ENCODE measurements around the gene LSAMP. TPM values are rescaled to one million over a fixed set of nuclear protein-coding genes. Genes with fewer than 3 reads are reported as not detected.

LSAMP gene
- total RNA-seq, 1 donor from 2014 or later: 5.0 TPM

GRCh38 chr3:115977866-115978265, 467.4 kb downstream of the LSAMP start:
- intact Hi-C loops (cut with DNase I): no loop called here
- ATAC-seq (no peak), DNase-seq (ENCODE audit: missing footprints) (no peak)

- ATAC-seq: no peak
- intact Hi-C loops (cut with DNase I): no loop called here
- DNase-seq (ENCODE audit: missing footprints): no peak
Observed at GRCh38 chr3:115975796-115976195, 469.5 kb downstream of the LSAMP start.

- DNase-seq (ENCODE audit: missing footprints) (no peak), ATAC-seq (no peak)
- intact Hi-C loops (cut with DNase I): no loop called here
Observed at GRCh38 chr3:115975353-115975752, 469.9 kb downstream of the LSAMP start.

GRCh38 chr3:115974940-115975339, 470.3 kb downstream of the LSAMP start:
- intact Hi-C loops (cut with DNase I): no loop called here
- DNase-seq (ENCODE audit: missing footprints) (no peak), ATAC-seq (no peak)

- intact Hi-C loops (cut with DNase I): no loop called here
- DNase-seq (ENCODE audit: missing footprints) (no peak), ATAC-seq (no peak)
Observed at GRCh38 chr3:115968871-115969270, 476.4 kb downstream of the LSAMP start.

- no peak for DNase-seq (ENCODE audit: missing footprints)
- ATAC-seq: peak; percentile 69
- intact Hi-C loops (cut with DNase I): no loop called here
Observed at GRCh38 chr3:115961380-115961779, 483.9 kb downstream of the LSAMP start.

GRCh38 chr3:115960799-115961198, 484.5 kb downstream of the LSAMP start:
- DNase-seq (ENCODE audit: missing footprints) (no peak), ATAC-seq (peak; percentile 34)
- intact Hi-C loops (cut with DNase I): no loop called here

GRCh38 chr3:115958526-115958925, 486.8 kb downstream of the LSAMP start:
- no peak for DNase-seq (ENCODE audit: missing footprints)
- no peak for ATAC-seq
- intact Hi-C loops (cut with DNase I): no loop called here

GRCh38 chr3:115947325-115947724, 498.0 kb downstream of the LSAMP start:
- DNase-seq (ENCODE audit: missing footprints) (no peak), ATAC-seq (no peak)
- intact Hi-C loops (cut with DNase I): no loop called here

- intact Hi-C loops (cut with DNase I): no loop called here
- DNase-seq (ENCODE audit: missing footprints) (no peak), ATAC-seq (no peak)
Observed at GRCh38 chr3:115943579-115943978, 501.7 kb downstream of the LSAMP start.

- intact Hi-C loops (cut with DNase I): no loop called here
- DNase-seq (ENCODE audit: missing footprints): no peak
- ATAC-seq: no peak
Observed at GRCh38 chr3:115937054-115937453, 508.2 kb downstream of the LSAMP start.

- intact Hi-C loops (cut with DNase I): no loop called here
- no peak for DNase-seq (ENCODE audit: missing footprints)
- no peak for ATAC-seq
Observed at GRCh38 chr3:115932807-115933206, 512.5 kb downstream of the LSAMP start.

GRCh38 chr3:115931581-115931980, 513.7 kb downstream of the LSAMP start:
- intact Hi-C loops (cut with DNase I): no loop called here
- DNase-seq (ENCODE audit: missing footprints) (no peak), ATAC-seq (no peak)

GRCh38 chr3:115930922-115931321, 514.4 kb downstream of the LSAMP start:
- ATAC-seq (no peak), DNase-seq (ENCODE audit: missing footprints) (no peak)
- intact Hi-C loops (cut with DNase I): no loop called here

GRCh38 chr3:115930168-115930567, 515.1 kb downstream of the LSAMP start:
- intact Hi-C loops (cut with DNase I): no loop called here
- ATAC-seq (no peak), DNase-seq (ENCODE audit: missing footprints) (no peak)

- ATAC-seq: no peak
- DNase-seq (ENCODE audit: missing footprints): no peak
- intact Hi-C loops (cut with DNase I): no loop called here
Observed at GRCh38 chr3:115928376-115928775, 516.9 kb downstream of the LSAMP start.

GRCh38 chr3:115927197-115927596, 518.1 kb downstream of the LSAMP start:
- intact Hi-C loops (cut with DNase I): no loop called here
- no peak for DNase-seq (ENCODE audit: missing footprints)
- no peak for ATAC-seq

GRCh38 chr3:115922681-115923347, 522.5 kb downstream of the LSAMP start:
- DNase-seq (ENCODE audit: missing footprints) (no peak), ATAC-seq (no peak)
- intact Hi-C loops (cut with DNase I): no loop called here

- ATAC-seq (no peak), DNase-seq (ENCODE audit: missing footprints) (no peak)
- intact Hi-C loops (cut with DNase I): no loop called here
Observed at GRCh38 chr3:115921711-115922110, 523.6 kb downstream of the LSAMP start.

GRCh38 chr3:115918900-115919299, 526.4 kb downstream of the LSAMP start:
- DNase-seq (ENCODE audit: missing footprints) (no peak), ATAC-seq (no peak)
- intact Hi-C loops (cut with DNase I): no loop called here

GRCh38 chr3:115916866-115917265, 528.4 kb downstream of the LSAMP start:
- intact Hi-C loops (cut with DNase I): no loop called here
- ATAC-seq (no peak), DNase-seq (ENCODE audit: missing footprints) (no peak)

All from Right ventricle myocardium inferior (tissue), 1 donor.